ENCODE measurements around the gene NODAL. TPM values are rescaled to one million over a fixed set of nuclear protein-coding genes. Genes with fewer than 3 reads are reported as not detected.

Gene NODAL
- total RNA-seq, 1 donor from 2014 or later, result not detected

- no peak for DNase-seq
- ATAC-seq, result no peak
- intact Hi-C loops (cut with DNase I), result no loop called here
- H3K27ac ChIP-seq, result no peak overlapping the region
- no peak overlapping the region for H3K4me3 ChIP-seq
- H3K4me1 ChIP-seq, result peaks cover 9% of the 10 kb centered on the region
- no peaks in the 10 kb centered on the region for H3K9me3 ChIP-seq
- no peaks in the 10 kb centered on the region for H3K27me3 ChIP-seq
- TF ChIP-seq, protein P1, sequence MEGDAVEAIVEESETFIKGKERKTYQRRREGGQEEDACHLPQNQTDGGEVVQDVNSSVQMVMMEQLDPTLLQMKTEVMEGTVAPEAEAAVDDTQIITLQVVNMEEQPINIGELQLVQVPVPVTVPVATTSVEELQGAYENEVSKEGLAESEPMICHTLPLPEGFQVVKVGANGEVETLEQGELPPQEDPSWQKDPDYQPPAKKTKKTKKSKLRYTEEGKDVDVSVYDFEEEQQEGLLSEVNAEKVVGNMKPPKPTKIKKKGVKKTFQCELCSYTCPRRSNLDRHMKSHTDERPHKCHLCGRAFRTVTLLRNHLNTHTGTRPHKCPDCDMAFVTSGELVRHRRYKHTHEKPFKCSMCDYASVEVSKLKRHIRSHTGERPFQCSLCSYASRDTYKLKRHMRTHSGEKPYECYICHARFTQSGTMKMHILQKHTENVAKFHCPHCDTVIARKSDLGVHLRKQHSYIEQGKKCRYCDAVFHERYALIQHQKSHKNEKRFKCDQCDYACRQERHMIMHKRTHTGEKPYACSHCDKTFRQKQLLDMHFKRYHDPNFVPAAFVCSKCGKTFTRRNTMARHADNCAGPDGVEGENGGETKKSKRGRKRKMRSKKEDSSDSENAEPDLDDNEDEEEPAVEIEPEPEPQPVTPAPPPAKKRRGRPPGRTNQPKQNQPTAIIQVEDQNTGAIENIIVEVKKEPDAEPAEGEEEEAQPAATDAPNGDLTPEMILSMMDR (IDR thresholded peaks at IDR 0.05), result no peak
- H3K36me3 ChIP-seq, result no peaks in the 10 kb centered on the region
Measured at GRCh38 chr10:70472799-70473454, 31.4 kb upstream of the NODAL start.

DNA sequence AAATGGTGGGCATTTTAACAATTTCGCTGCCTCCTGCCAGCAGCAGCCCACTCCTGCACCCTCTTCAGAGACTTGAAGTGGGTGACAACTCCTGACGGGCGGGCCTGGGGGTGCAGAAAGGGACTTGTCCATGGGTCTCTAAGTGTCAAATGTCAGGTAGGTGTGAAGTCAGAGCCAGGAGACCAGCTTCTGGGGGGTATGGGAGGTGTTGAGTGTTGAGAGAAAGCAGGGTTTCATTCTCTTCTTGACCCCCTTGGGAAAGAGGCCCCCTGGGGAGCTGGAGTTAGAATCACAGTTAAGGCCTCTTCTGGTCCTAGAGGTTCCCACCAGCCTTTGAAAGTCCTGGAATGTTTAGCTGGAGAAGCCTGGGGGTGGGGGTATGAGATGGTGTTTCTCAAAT is 25.5 kb upstream of the NODAL start:
- peaks cover 10% of the 10 kb centered on the region for H3K4me1 ChIP-seq
- DNase-seq (no peak), ATAC-seq (no peak)
- no peak overlapping the region for H3K4me3 ChIP-seq
- no peaks in the 10 kb centered on the region for H3K9me3 ChIP-seq
- H3K36me3 ChIP-seq, result no peaks in the 10 kb centered on the region
- intact Hi-C loops (cut with DNase I), result loop anchor here (10.0 kb wide), 1 partner anchor 298 kb away; no protein-coding TSS in a partner anchor
- no peaks in the 10 kb centered on the region for H3K27me3 ChIP-seq
- H3K27ac ChIP-seq, result no peak overlapping the region
- TF ChIP-seq, protein P1 (IDR thresholded peaks at IDR 0.05), result no peak

- Histone ChIP-seq H3K4me3 (no peak overlapping the region), H3K9me3 (no peaks in the 10 kb centered on the region), H3K27me3 (no peaks in the 10 kb centered on the region), H3K4me1 (peaks cover 13% of the 10 kb centered on the region), H3K36me3 (no peaks in the 10 kb centered on the region), H3K27ac (no peak overlapping the region)
- intact Hi-C loops (cut with DNase I), result loop anchor here (10.0 kb wide), 1 partner anchor 299 kb away; no protein-coding TSS in a partner anchor
- DNase-seq (no peak), ATAC-seq (no peak)
- TF ChIP-seq, protein P1 (IDR thresholded peaks at IDR 0.05), result no peak
Measured at GRCh38 chr10:70465832-70466231, 24.4 kb upstream of the NODAL start.

DNA sequence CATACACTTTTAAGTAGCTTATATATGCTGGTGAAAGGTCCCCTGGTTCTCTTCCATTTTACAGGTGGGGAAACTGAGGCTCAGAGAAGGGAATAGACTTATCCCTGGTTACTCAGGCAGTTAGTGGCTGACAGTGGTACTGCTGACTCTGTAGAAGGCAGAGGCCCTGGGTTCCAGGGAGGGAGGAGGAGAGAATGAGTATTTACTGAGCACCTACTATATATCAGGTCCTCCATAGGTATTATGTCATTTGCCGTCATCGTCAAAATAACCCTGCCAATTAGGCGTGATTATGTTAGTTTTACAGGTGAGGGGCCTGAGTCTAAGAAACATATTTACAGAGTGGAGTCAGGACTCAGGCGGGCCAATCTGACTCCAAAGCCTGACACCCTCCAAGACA is 23.8 kb upstream of the NODAL start:
- intact Hi-C loops (cut with DNase I), result loop anchor here (10.0 kb wide), 1 partner anchor 300 kb away; no protein-coding TSS in a partner anchor
- TF ChIP-seq, protein P1 (IDR thresholded peaks at IDR 0.05), result no peak
- Histone ChIP-seq H3K4me3 (no peak overlapping the region), H3K27me3 (no peaks in the 10 kb centered on the region), H3K36me3 (no peaks in the 10 kb centered on the region), H3K9me3 (no peaks in the 10 kb centered on the region), H3K27ac (no peak overlapping the region), H3K4me1 (peaks cover 13% of the 10 kb centered on the region)
- ATAC-seq, result no peak
- no peak for DNase-seq

GRCh38 chr10:70462349-70462984 is 21.0 kb upstream of the NODAL start:
- no peak overlapping the region for H3K4me3 ChIP-seq
- H3K27me3 ChIP-seq, result peaks cover 7% of the 10 kb centered on the region
- ATAC-seq (peak; percentile 23), DNase-seq (no peak)
- H3K27ac ChIP-seq, result no peak overlapping the region
- H3K9me3 ChIP-seq, result no peaks in the 10 kb centered on the region
- H3K36me3 ChIP-seq, result no peaks in the 10 kb centered on the region
- peaks cover 18% of the 10 kb centered on the region for H3K4me1 ChIP-seq
- intact Hi-C loops (cut with DNase I), result loop anchor here (5.0 to 10.0 kb wide), 2 partner anchors 75 to 302 kb away; no protein-coding TSS in a partner anchor
- TF ChIP-seq, protein P1 (IDR thresholded peaks at IDR 0.05), result no peak

Data from upper lobe of right lung (tissue), 1 donor.